ENCODE data around the gene LURAP1L.

The LURAP1L gene, protein sequence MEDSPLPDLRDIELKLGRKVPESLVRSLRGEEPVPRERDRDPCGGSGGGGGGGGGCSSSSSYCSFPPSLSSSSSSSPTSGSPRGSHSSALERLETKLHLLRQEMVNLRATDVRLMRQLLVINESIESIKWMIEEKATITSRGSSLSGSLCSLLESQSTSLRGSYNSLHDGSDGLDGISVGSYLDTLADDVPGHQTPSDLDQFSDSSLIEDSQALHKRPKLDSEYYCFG

DNA sequence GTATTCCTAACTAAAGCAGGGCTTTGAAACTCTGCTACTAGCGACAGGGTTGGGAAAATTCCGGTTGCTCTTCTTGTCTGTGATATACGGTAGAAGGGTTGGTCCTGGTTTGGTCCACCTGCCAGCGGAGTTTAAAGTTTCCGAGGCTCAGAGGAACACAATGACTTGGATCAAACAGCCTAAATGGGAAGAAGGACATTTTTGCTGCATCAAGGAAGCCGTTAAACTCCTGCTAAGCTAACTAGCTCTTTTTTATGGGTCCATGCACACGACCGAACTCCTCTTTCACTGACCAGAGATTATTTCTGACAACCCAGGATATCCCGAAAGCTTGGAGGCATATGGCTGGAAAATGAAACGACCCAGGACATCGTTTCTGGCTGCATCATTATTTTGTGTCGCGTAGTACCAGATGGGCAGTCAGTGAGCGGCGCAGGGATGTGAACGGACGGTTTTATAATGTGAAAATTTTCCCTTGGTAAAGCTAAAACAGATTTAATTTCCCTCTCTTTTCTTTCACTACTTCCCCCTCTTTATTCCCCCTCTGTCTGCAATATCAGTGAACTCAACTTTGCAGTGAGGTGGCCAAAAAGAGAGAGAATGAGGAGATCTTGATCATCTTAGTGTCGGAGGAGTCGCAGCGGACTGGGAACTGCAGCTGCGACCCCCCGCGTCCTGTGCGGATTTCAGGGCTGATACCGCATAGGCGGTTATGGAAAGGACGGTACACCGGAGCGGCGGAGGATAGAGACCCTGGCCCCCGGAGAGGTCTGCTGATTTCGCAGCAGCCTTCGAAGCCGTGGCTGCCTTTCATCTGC is at the start of gene LURAP1L:
TSS of gene LURAP1L (plus strand) at position 160 of the 818 bp plus-strand sequence. CDS start 696 bp downstream, outside the sequence.
- H3K4me1 ChIP-seq (ENCODE audit: control insufficient read depth in 1 of 2, insufficient read depth in 1 of 2, low read depth in 1 of 2, low read length in 1 of 2) = peaks cover 0 to 5% of the 10 kb centered on the region in 2 experiments
- TF ChIP-seq, protein P1, sequence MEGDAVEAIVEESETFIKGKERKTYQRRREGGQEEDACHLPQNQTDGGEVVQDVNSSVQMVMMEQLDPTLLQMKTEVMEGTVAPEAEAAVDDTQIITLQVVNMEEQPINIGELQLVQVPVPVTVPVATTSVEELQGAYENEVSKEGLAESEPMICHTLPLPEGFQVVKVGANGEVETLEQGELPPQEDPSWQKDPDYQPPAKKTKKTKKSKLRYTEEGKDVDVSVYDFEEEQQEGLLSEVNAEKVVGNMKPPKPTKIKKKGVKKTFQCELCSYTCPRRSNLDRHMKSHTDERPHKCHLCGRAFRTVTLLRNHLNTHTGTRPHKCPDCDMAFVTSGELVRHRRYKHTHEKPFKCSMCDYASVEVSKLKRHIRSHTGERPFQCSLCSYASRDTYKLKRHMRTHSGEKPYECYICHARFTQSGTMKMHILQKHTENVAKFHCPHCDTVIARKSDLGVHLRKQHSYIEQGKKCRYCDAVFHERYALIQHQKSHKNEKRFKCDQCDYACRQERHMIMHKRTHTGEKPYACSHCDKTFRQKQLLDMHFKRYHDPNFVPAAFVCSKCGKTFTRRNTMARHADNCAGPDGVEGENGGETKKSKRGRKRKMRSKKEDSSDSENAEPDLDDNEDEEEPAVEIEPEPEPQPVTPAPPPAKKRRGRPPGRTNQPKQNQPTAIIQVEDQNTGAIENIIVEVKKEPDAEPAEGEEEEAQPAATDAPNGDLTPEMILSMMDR (IDR thresholded peaks at IDR 0.05) = no peak
- peak within 1 kb of the TSS in 1 of 2 experiments; percentile 37 for H3K4me3 ChIP-seq (ENCODE audit: low read depth in 1 of 2, low read length in 1 of 2)
- H3K27ac ChIP-seq = no peak within 1 kb of the TSS
- no peaks in the 10 kb centered on the region for H3K36me3 ChIP-seq
- H3K9me3 ChIP-seq = no peaks in the 10 kb centered on the region
- peaks cover 48% of the 10 kb centered on the region for H3K27me3 ChIP-seq

DNA sequence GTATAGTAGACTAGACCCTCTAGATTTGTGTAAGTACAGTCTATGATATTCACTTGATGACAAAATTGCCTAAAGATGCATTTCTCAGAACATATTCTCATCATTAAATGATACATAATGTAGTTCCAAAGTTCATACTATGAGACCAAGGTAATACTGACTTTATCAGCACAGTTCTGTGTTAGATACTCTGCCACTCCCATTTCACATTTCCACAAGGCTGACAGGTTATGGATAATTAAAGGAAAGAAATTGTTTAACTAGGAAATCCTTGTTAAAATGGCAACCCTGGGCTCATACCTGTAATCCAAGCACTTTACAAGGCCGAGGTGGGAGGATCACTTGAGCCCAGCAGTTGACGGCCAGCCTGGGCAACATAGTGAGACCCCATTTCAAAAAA is 48.0 kb upstream of the LURAP1L start:
- TF ChIP-seq, protein P1 (IDR thresholded peaks at IDR 0.05) = no peak
- no peaks in the 10 kb centered on the region for H3K36me3 ChIP-seq
- no peaks in the 10 kb centered on the region for H3K4me1 ChIP-seq (ENCODE audit: control insufficient read depth in 1 of 2, insufficient read depth in 1 of 2, low read depth in 1 of 2, low read length in 1 of 2)
- no peak overlapping the region for H3K27ac ChIP-seq
- no peaks in the 10 kb centered on the region for H3K9me3 ChIP-seq
- H3K27me3 ChIP-seq = no peaks in the 10 kb centered on the region
- H3K4me3 ChIP-seq (ENCODE audit: low read depth in 1 of 2, low read length in 1 of 2) = no peak overlapping the region

DNA sequence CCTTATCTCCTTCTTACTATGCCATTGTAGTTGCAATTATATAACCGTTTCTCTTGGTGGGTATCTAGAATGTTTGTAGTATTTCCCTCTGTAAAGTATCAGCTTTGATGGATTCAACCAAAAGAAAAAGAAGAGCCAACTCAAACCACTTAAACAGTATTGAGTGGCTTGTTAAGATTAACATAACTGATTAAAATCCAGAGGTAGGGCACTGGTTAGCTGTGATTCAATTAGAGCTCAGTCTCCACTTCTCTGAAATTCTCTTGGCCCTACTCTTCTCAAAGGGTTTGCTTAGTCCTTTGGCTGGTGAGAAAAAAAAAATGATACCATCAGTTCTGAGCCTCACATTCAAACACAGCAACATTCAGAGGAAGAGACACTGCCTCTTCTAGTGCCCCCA is 44.6 kb upstream of the LURAP1L start:
- H3K27me3 ChIP-seq = no peaks in the 10 kb centered on the region
- H3K4me3 ChIP-seq (ENCODE audit: low read depth in 1 of 2, low read length in 1 of 2) = no peak overlapping the region
- no peaks in the 10 kb centered on the region for H3K9me3 ChIP-seq
- no peaks in the 10 kb centered on the region for H3K4me1 ChIP-seq (ENCODE audit: control insufficient read depth in 1 of 2, insufficient read depth in 1 of 2, low read depth in 1 of 2, low read length in 1 of 2)
- no peaks in the 10 kb centered on the region for H3K36me3 ChIP-seq
- TF ChIP-seq, protein P1 (IDR thresholded peaks at IDR 0.05) = no peak
- H3K27ac ChIP-seq = no peak overlapping the region

DNA sequence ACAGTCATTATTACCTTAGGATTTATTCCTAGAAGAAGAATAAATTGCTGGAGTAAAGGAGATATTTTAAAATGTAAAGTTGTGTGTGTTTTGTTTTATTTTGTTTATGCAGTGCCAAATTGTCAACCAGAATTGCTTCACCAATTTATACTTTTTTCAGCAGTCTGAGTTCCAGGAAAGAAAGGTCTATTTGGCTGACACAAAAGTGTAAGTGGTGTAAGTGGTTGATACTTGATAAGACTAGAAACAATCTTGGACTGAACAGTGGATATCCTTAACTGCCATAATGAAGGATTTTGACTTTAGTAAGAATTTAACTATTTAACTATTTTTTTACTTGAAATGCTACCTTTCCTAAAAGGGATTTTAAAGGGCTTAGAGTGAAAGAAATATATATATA is 43.9 kb upstream of the LURAP1L start:
- Histone ChIP-seq H3K36me3 (no peaks in the 10 kb centered on the region), H3K4me3 (ENCODE audit: low read depth in 1 of 2, low read length in 1 of 2) (no peak overlapping the region), H3K27me3 (no peaks in the 10 kb centered on the region), H3K4me1 (ENCODE audit: control insufficient read depth in 1 of 2, insufficient read depth in 1 of 2, low read depth in 1 of 2, low read length in 1 of 2) (no peaks in the 10 kb centered on the region), H3K27ac (no peak overlapping the region), H3K9me3 (no peaks in the 10 kb centered on the region)
- TF ChIP-seq, protein P1 (IDR thresholded peaks at IDR 0.05) = no peak

DNA sequence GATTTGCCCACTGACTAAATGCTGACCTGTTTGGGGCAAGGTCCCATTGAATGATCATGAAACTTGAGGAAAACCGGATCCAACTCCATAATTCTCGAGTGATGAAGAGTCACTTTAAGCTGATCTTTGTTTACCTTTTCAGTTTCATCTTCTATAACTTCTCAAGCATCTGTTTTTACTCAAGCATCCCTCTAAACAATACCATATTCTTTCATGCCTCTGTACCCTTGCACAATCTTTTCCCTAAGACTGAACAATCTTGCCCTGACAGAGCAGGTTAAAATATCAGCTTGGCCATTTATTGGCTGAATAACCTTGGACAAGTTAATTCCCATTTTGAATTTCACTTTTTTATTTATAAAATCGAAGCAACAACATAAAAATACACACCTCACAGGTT is 41.8 kb upstream of the LURAP1L start:
- Histone ChIP-seq H3K27ac (no peak overlapping the region), H3K4me3 (ENCODE audit: low read depth in 1 of 2, low read length in 1 of 2) (no peak overlapping the region), H3K27me3 (no peaks in the 10 kb centered on the region), H3K9me3 (no peaks in the 10 kb centered on the region), H3K4me1 (ENCODE audit: control insufficient read depth in 1 of 2, insufficient read depth in 1 of 2, low read depth in 1 of 2, low read length in 1 of 2) (no peaks in the 10 kb centered on the region), H3K36me3 (no peaks in the 10 kb centered on the region)
- TF ChIP-seq, protein P1 (IDR thresholded peaks at IDR 0.05) = no peak
